GM12892 (cell line): Measurements from ENCODE around the gene GNAS.

Source experiments
- POLR2A ChIP-seq: IDR thresholded peaks from 2 replicates; pipeline ENCODE4 v1.6.1; 2011; ENCODE audit warnings: low read depth, low read length, control low read depth
- POLR2AphosphoS5 ChIP-seq: IDR thresholded peaks from 2 replicates; pipeline ENCODE4 v1.6.1; 2011; ENCODE audit warnings: low read depth, low read length, control low read depth

DNA sequence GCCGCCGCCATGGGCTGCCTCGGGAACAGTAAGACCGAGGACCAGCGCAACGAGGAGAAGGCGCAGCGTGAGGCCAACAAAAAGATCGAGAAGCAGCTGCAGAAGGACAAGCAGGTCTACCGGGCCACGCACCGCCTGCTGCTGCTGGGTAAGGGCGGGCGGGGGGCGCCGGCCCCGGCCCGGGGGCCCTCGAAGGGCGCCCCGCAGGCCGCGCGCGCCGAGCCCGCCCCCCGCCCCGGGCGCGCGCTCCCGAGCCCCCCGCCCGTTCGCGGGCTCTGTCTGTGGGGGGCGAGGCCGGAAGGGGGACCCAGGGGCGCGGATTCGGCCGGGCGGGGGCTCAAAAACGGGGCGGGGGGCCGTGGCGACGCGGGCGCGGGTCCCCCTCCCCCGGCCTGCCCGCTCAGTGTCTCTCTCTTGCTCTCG lies 39.2 kb downstream of the GNAS start:
- TF ChIP-seq POLR2AphosphoS5: no peak
- TF ChIP-seq POLR2A: no peak
